ENCODE data around the gene CBX7.

CBX7 gene

GRCh38 chr22:39152511-39153219 is at the start of gene CBX7:
Gene CBX7, minus strand, starts transcription at chr22:39152680. Its CDS starts 236 bp downstream, at chr22:39152444.
- peak; percentile 90 for DNase-seq (ENCODE audit: low spot score)

DNA sequence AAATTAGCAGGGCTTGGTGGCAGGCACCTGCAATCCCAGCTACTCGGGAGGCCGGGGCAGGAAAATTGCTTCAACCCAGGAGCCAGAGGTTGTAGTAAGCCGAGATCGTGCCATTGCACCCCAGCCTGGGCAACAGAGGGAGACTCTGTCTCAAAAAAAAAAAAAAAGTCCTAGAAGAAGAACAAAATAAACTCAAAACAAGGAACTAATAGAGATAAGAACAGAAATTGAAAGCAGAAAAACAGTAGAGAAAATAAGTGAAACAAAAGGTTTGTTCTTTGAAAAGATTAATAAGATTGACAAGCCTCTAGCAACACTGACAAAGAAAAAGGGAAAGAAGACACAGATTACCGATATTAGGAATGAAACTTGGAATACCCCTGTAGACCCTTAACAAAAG is 45.1 kb upstream of the CBX7 start:
- DNase-seq (ENCODE audit: low spot score) = no peak

GRCh38 chr22:39194098-39194497 is 41.6 kb upstream of the CBX7 start:
- DNase-seq (ENCODE audit: low spot score) = no peak

- no peak for DNase-seq (ENCODE audit: low spot score)
Observed at GRCh38 chr22:39188809-39189208, 36.3 kb upstream of the CBX7 start.

DNA sequence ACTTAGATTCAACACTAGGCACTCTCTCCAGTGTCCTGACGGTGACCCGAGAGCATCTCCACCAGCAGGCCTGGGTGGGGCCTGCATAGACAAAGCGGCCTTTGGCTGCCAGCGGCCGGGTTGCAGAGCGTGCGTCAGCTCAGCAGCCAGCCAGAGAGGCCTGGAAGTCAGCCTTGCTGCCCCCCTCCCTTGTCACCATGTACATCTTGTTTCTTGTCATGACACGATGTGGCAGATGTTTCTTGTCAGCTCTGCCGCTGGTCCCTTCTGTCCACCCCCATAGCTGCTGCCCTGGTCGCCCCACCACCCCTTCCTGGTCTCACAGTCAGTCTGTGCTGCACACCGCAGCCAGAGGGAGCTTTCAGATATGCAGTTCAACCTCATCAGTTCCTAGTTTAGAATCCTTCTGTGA is 33.1 kb upstream of the CBX7 start:
- DNase-seq (ENCODE audit: low spot score) = peak; percentile 34

DNA sequence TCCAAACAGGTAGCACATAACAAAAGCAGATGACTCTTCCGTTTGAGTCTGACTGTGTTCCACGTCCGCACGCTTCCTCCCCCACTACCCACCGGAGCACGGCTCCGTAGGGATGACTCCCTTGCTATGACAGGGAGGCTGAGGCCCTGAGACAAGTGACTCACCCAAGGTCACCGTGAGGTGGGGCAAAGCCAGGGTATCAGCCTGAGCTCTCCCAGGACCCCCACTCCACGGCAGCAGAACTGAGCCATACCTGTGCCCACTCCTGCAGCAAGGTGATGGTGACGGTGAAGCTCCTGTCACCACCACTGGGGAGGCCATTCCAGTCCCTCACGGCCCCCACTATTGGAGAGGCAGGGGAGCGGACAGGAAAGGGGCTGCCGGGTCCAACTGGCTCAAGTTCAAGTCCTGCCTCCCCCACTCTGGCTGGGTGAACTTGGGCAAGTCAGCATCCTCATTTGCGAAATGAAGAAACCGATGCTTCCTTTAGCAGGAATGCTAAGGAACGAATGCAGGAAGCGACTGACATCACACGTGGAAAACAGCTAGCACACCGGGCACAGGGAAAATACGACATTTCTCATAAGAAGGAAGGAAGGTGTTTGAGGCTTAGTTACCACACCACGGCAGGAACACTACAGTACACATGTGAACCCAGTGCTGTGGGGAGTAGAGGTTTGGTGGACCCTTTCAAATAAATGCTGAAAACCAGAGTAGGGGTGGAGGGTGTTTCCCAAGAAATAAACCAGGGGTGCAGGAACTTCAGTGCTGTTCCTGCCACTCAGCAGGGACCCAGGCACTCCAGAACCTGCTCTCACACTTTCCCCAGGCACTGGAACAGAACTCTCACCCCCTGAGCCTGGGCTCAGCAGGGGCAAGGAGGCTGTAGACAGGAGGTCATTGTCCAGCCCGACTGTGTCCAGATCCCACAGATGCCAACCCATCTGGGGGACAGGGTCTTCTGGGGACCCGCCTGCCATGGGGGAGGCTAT is 32.4 kb upstream of the CBX7 start:
- DNase-seq (ENCODE audit: low spot score) = peak; percentile 81

DNA sequence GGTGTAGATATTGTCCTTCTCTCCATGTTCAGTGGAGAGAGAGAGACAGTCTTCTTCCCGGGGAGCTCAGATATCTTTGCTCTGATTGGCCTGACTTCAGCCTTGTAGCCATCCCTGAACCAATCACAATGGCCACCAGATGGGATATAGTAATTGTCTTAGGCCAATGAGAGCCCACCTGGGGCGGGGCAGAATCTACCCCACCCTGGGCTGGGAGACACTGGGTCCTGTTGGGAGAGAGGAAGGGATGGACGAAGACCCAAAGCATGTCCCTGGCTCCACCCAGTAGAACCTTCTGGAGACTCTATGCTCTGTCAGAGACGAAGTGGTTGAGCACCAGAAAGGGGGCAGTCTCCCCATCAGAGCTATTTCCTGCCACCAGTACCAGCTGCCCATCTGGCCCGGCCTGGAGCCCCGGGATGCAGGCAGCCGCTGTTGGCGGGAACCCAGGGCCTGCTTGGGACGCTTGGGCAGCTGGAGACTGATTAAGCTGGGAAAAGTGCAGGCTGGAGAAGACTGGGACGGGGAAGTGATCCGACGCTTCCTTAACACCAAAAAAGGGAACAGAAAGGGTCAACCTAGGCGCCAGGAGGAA is 31.6 kb upstream of the CBX7 start:
- peak; percentile 95 for DNase-seq (ENCODE audit: low spot score)

DNA sequence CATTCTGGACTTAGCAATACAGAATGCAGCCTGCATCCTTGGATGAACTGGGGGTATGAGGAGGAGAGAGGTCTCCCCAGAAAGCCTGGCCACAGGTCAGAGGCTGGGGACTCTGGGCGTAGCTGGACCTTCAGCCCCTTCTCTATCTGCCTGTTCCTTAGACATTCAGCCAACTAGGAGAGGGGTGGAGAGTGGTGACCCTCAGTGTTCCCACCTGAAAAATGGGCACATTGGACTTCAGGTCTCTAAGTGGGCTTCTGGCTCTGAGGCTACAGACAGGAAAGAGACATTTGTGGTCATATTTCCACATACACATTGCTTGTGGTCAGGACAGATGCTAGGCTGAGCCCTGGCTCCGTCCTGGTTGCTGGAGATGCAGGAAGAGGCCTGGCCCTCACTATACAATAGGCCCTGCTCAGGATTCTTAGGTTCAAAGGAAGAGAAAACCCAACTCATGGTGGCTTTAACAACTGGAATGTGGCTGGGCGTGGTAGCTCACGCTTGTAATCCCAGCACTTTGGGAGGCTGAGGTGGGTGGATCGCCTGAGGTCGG is 30.1 kb upstream of the CBX7 start:
- no peak for DNase-seq (ENCODE audit: low spot score)

DNA sequence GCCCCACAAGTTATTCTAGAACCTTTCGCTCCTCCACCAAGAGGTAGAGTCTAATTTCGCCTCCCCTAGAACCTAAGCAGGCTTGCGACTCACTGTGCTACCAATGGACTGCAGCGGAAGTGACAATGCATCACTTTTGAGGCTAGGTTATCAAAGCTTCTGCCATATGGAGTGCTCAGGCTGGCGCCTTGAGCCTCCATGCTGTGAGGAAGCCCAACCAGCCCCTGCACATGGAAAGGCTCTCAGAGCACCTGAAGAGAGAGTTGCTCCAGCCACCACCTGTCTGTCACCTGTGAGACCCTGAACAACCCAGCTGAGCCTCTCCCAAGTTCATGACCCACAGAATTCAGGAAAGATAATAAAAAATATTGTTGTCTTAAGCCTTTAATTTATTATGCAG is 29.3 kb upstream of the CBX7 start:
- DNase-seq (ENCODE audit: low spot score) = no peak

DNA sequence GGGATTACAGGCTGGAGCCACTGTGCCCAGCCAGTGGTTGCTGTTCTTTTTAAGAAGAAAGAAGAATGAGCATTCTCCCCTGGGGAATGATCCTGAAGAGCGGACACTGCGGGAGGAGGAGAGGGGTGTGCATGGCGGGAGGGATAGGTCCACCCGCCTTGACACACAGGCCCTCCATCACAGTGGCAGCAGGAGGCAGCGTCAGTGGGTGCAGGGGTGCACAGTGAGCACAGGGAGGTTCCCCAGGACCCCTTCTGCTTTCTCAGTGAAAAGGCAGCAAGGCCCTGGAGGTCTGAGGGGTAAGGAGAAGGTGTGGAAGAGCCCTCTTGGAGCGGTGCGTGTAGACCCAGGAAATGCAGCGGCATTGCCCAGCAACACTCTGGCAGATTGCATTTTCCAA is 28.9 kb upstream of the CBX7 start:
- DNase-seq (ENCODE audit: low spot score) = no peak

- no peak for DNase-seq (ENCODE audit: low spot score)
Observed at GRCh38 chr22:39179841-39180335, 27.4 kb upstream of the CBX7 start.

- DNase-seq (ENCODE audit: low spot score) = no peak
Observed at GRCh38 chr22:39179401-39179827, 26.9 kb upstream of the CBX7 start.

GRCh38 chr22:39178206-39179111 is 26.0 kb upstream of the CBX7 start:
- peak; percentile 92 for DNase-seq (ENCODE audit: low spot score)

DNA sequence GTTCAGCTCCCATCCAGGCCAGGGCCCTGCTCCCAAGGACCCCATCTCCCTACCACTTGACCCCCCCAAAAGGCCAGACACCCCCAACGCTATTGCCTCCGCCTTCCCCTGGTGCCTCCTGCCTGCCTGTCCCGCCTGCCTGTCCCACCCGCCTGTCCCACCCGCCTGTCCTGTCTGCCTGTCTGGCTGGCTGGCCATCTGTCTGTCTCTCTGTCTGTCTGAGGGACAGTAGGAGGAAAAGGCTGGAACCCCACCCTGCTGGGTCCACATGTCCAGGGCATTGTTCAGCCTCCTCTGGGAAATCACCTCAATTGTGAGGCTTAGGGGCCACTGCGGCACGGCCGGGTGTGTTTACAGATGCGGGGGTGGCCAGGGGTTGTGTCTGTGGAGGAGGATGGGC is 25.3 kb upstream of the CBX7 start:
- peak; percentile 63 for DNase-seq (ENCODE audit: low spot score)

DNA sequence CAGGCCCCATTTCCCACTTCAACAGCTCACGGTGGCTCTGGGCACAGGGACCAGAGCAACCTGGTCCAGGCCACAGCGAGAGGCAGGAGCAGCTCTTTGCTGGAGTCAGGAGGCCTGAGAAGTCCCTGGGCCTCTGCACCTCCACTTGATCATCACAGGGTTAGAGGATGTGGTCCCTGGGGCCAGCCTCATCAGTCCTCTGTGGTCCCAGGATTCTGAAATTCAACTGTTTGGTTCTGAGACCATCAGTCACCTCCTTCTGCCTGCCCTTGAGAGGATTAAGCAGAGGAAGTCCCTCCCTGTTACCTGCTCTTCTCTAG is 24.9 kb upstream of the CBX7 start:
- DNase-seq (ENCODE audit: low spot score) = peak; percentile 31

GRCh38 chr22:39176714-39177455 is 24.4 kb upstream of the CBX7 start:
- DNase-seq (ENCODE audit: low spot score) = no peak

- DNase-seq (ENCODE audit: low spot score) = peak; percentile 85
Observed at GRCh38 chr22:39176143-39176713, 23.7 kb upstream of the CBX7 start.

DNA sequence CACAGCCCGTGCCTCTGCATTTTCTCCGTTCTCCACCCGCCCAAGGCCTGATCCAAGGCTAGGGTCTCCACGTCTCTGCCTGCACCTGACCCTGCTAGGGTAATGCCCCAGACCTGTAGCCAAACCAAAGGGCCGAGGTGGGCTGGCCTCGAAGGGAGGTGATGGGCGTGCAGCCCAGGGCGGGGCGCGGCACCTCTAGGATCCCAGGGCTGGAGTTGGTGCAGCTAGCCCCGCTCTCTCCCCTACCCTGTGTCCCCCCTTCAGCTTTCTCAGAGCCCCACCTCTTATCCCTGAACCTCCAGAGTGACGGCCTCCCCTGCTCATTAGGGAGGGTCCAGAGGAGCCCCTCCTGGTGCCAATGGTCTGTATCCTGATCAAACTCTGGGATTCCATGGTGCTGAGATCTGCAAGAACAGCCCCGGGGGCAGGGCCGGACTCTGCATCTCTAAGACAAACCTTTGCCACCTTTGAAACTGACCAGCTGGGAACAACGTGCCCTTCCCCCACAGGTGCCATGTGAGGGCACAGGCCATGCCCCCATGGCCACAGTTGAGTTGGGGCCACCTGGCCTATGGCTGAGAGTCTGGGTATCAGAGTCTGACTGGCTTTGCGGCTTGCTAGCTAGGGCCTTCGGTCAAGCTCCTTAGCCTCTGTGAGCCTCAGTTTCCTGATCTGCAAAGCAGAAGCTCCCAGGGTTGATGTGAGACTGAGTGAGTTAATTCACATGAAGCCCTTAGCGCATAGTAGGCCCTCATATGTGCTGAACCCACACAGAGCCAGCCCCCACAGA is 23.1 kb upstream of the CBX7 start:
- DNase-seq (ENCODE audit: low spot score) = peak; percentile 40

All from kidney capillary endothelial cell (primary cell).